GOT3 (cell line): ENCODE results near the gene UNC5A.

Experiments
- DNase-seq: peaks from one replicate; lab custom pipeline; 2025; ENCODE audit warnings: mixed read lengths; lab: John Stamatoyannopoulos, UW

Gene UNC5A

GRCh38 chr5:176880366-176881020 lies 70.1 kb downstream of the UNC5A start:
- DNase-seq, result no peak

GRCh38 chr5:176881021-176881749 lies 70.8 kb downstream of the UNC5A start:
- no peak for DNase-seq

GRCh38 chr5:176881816-176882566 lies 71.6 kb downstream of the UNC5A start:
- DNase-seq, result no peak

- no peak for DNase-seq
Measured at GRCh38 chr5:176882567-176882903, 72.2 kb downstream of the UNC5A start.

- no peak for DNase-seq
Measured at GRCh38 chr5:176883700-176884570, 73.6 kb downstream of the UNC5A start.

GRCh38 chr5:176884571-176884890 lies 74.2 kb downstream of the UNC5A start:
- DNase-seq, result no peak

GRCh38 chr5:176886336-176887251 lies 76.2 kb downstream of the UNC5A start:
- DNase-seq, result no peak

GRCh38 chr5:176887252-176887849 lies 77.0 kb downstream of the UNC5A start:
- no peak for DNase-seq

GRCh38 chr5:176888016-176888864 lies 77.9 kb downstream of the UNC5A start:
- DNase-seq, result no peak

- DNase-seq, result no peak
Measured at GRCh38 chr5:176888865-176889165, 78.5 kb downstream of the UNC5A start.

- DNase-seq, result no peak
Measured at GRCh38 chr5:176889321-176890280, 79.2 kb downstream of the UNC5A start.

GRCh38 chr5:176890455-176891330 lies 80.3 kb downstream of the UNC5A start:
- DNase-seq, result no peak

- DNase-seq, result no peak
Measured at GRCh38 chr5:176891331-176891958, 81.1 kb downstream of the UNC5A start.

- no peak for DNase-seq
Measured at GRCh38 chr5:176892663-176893062, 82.3 kb downstream of the UNC5A start.

- no peak for DNase-seq
Measured at GRCh38 chr5:176894298-176894697, 83.9 kb downstream of the UNC5A start.

- no peak for DNase-seq
Measured at GRCh38 chr5:176895831-176896230, 85.5 kb downstream of the UNC5A start.

GRCh38 chr5:176897263-176897662 lies 86.9 kb downstream of the UNC5A start:
- no peak for DNase-seq
